Endothelial cell of umbilical vein (primary cell): ENCODE data around the gene TRAK1. TPM values are rescaled to one million over a fixed set of nuclear protein-coding genes. Genes with fewer than 3 reads are reported as not detected.

Experiments used
- BruUV-seq: library from RNA; stranded (reverse); fragments of 400-500 nt; replicated peaks from 2 replicates; lab custom pipeline; 2021; lab: Mats Ljungman, UMichigan
- CTCF ChIA-PET: fragments of 300-600, 350-600 bp; sonication (Branson Sonifier 250); formaldehyde crosslinking; loops from one replicate; lab custom pipeline; 2021; ENCODE audit warnings: antibody characterized with exemption, inconsistent platforms; lab: Charles Lee
- POLR2A ChIA-PET: fragments of 300-600, 350-600 bp; sonication (Branson Sonifier 250); formaldehyde crosslinking; loops from one replicate; lab custom pipeline; 2021; ENCODE audit warnings: antibody characterized with exemption, inconsistent platforms; lab: Charles Lee
- DNase-seq: peaks from one replicate; pipeline ENCODE4 v3.0.0-alpha.2; 2011; ENCODE audit warnings: low read depth, low spot score
- FAIRE-seq: peaks from 2 replicates; lab custom pipeline; 2011; peaks lifted over from hg19 to GRCh38; lab: Jason Lieb, UNC
- H2AFZ ChIP-seq: 2 replicates; pipeline ENCODE4 v1.6.0; 2012; ENCODE audit warnings: low read depth, low read length, control low read depth, inconsistent platforms
- H3K27ac ChIP-seq: 2 replicates; pipeline ENCODE4 v1.5.1; 2011; ENCODE audit warnings: low read depth, mild to moderate bottlenecking, control low read depth, low read length, moderate library complexity; ENCODE audit not compliant: insufficient read depth
- H3K27me3 ChIP-seq, 2 experiments: 2 replicates each; pipeline versions ENCODE4 v1.6.0 to v1.6.1; 2011; ENCODE audit warnings: low read length in 2 of 2, mixed read lengths in 1 of 2; ENCODE audit not compliant: control insufficient read depth in 2 of 2, insufficient read depth in 2 of 2
- H3K36me3 ChIP-seq, 2 experiments: 2 replicates in 1 of 2; 3 replicates in 1 of 2; pipeline ENCODE4 v1.5.1; 2011; ENCODE audit warnings: low read length in 2 of 2, mild to moderate bottlenecking in 1 of 2, moderate library complexity in 1 of 2; ENCODE audit not compliant: control insufficient read depth in 2 of 2, insufficient read depth in 2 of 2; ENCODE audit errors: extremely low read depth in 1 of 2
- H3K4me1 ChIP-seq: 3 replicates; pipeline ENCODE4 v1.5.1; 2011; ENCODE audit warnings: mild to moderate bottlenecking, low read length; ENCODE audit not compliant: control insufficient read depth, insufficient read depth; ENCODE audit errors: extremely low read depth
- H3K4me2 ChIP-seq: 2 replicates; pipeline ENCODE4 v1.6.1; 2011; ENCODE audit warnings: low read length, control low read depth, mixed read lengths; ENCODE audit not compliant: insufficient read depth
- H3K4me3 ChIP-seq, 3 experiments: fragments of 200-600 bp in 1 of 3; sonication (generic), shearing (Covaris generic) in 1 of 3; replicated peaks in 1 of 3; 2 replicates each; pipeline ENCODE4 v1.5.1; 2011 to 2016; ENCODE audit warnings: control low read depth in 3 of 3, low read length in 3 of 3, mild to moderate bottlenecking in 2 of 3, inconsistent platforms in 1 of 3, low read depth in 1 of 3, moderate library complexity in 1 of 3; ENCODE audit not compliant: insufficient read depth in 1 of 3
- H3K79me2 ChIP-seq: 2 replicates; pipeline ENCODE4 v1.6.0; 2012; ENCODE audit warnings: low read length, inconsistent platforms; ENCODE audit not compliant: control insufficient read depth, insufficient read depth
- H3K9ac ChIP-seq: replicated peaks from 2 replicates; pipeline ENCODE3; 2011; ENCODE audit warnings: low read length, control low read depth; ENCODE audit not compliant: insufficient read depth; ENCODE audit errors: extremely low read depth
- H3K9me1 ChIP-seq: replicated peaks from 3 replicates; pipeline ENCODE4 v1.6.0; 2011; ENCODE audit warnings: mild to moderate bottlenecking, low read length; ENCODE audit not compliant: control insufficient read depth, insufficient read depth; ENCODE audit errors: extremely low read depth
- H3K9me3 ChIP-seq: replicated peaks from 2 replicates; pipeline ENCODE4 v1.5.1; 2012; ENCODE audit warnings: low read length, inconsistent platforms; ENCODE audit not compliant: control insufficient read depth, insufficient read depth
- H4K20me1 ChIP-seq: replicated peaks from 2 replicates; pipeline ENCODE3; 2011; ENCODE audit warnings: mild to moderate bottlenecking, low read length; ENCODE audit not compliant: control insufficient read depth, insufficient read depth; ENCODE audit errors: extremely low read depth
- EZH2 ChIP-seq: IDR thresholded peaks from 2 replicates; pipeline ENCODE4 v1.6.1; 2012; ENCODE audit warnings: borderline replicate concordance, low read depth, mild to moderate bottlenecking, moderate library complexity, low read length, inconsistent platforms; ENCODE audit not compliant: severe bottlenecking
- FOS ChIP-seq: IDR thresholded peaks from 2 replicates; pipeline ENCODE4 v1.6.1; 2011; ENCODE audit warnings: mild to moderate bottlenecking, low read length, moderate library complexity, borderline replicate concordance; ENCODE audit not compliant: insufficient read depth
- GATA2 ChIP-seq: IDR thresholded peaks from 2 replicates; pipeline ENCODE4 v1.7.0; 2011; ENCODE audit warnings: low read depth, mild to moderate bottlenecking, moderate library complexity, mixed read lengths, low read length; ENCODE audit not compliant: insufficient read length, insufficient read depth
- JUN ChIP-seq: IDR thresholded peaks from 2 replicates; pipeline ENCODE4 v1.6.1; 2011; ENCODE audit warnings: borderline replicate concordance, low read depth; ENCODE audit not compliant: insufficient read length, insufficient read depth
- MYC ChIP-seq: IDR thresholded peaks from one replicate; pipeline ENCODE4 v1.6.1; 2011; ENCODE audit warnings: mild to moderate bottlenecking, low read depth, low read length
- POLR2A ChIP-seq: IDR thresholded peaks from 2 replicates; pipeline ENCODE4 v1.6.1; 2012; ENCODE audit warnings: low read depth, mild to moderate bottlenecking, control low read depth, low read length
- POLR2AphosphoS5 ChIP-seq: IDR thresholded peaks from 2 replicates; pipeline ENCODE4 v1.6.1; 2012; ENCODE audit warnings: low read depth, mild to moderate bottlenecking, control low read depth, low read length, moderate library complexity; ENCODE audit not compliant: insufficient read depth
- dilution Hi-C: fragments of 300-500 bp; cut with MboI; formaldehyde crosslinking; loops from one replicate; pipeline ENCODE4 v1.15.0; 2019; ENCODE audit warnings: low sequenced_read_pairs; ENCODE audit not compliant: extremely low pct_ligation_motif_present
- intact Hi-C: fragments of 100-400 bp; cut with micrococcal nuclease; formaldehyde crosslinking; loops from one replicate; pipeline ENCODE4 v1.10.0; 2022
- polyA plus RNA-seq, 4 experiments: library from polyadenylated mRNA; depleted of rRNA in 3 of 4; stranded (reverse) in 3 of 4; unstranded in 1 of 4; fragments of >200 nt; gene quantifications; 2 replicates each; pipeline versions ENCODE4 v1.2.1 to v1.2.3, GENCODE V29; 2011 to 2012; ENCODE audit warnings: missing spikeins in 1 of 4
- total RNA-seq: library from RNA; stranded (reverse); gene quantifications from 2 replicates; pipeline ENCODE4 v1.2.3, GENCODE V29; 2021
- TF ChIP-seq, protein P1 (sequence below), 2 donors: IDR thresholded peaks; 1 replicate in 1 of 2; 2 replicates in 1 of 2; pipeline ENCODE4 v1.5.1; 2011; ENCODE audit warnings: low read length in 2 of 2, mild to moderate bottlenecking in 2 of 2, moderate library complexity in 2 of 2, control low read depth in 1 of 2, inconsistent platforms in 1 of 2, low read depth in 1 of 2; ENCODE audit not compliant: insufficient read depth in 1 of 2; ENCODE audit errors: extremely low read depth in 1 of 2
- TF ChIP-seq, protein P2 (sequence below): IDR thresholded peaks from 2 replicates; pipeline ENCODE4 v1.6.1; 2011; ENCODE audit not compliant: insufficient read depth, insufficient read length

Gene TRAK1
- total and polyA plus RNA-seq, 2 donors (not counting 3 experiments of a cell fraction or from before 2014, with no cell fraction given): 38.5 to 59.6 TPM

DNA sequence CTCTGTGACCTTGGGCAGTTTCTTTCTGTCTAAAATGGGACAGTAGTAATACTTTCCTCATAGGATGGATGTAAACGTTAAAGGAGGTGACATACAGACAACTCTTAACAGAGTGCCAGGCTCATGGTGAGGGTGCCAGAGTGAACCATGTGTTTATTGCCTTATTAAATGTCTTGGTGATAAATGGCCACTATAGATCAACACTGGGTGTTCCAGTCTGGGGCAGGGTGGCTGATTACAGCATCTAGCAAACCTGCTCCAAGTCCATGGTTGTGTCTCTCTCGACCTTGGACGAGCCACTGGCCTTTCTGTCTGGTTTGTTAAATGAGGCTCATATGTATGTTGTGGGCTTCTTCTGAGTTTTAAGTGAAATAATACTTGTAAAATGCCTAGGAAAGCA lies 75.1 kb downstream of the TRAK1 start:
- no peak for TF ChIP-seq JUN
- no peak for TF ChIP-seq FOS
- no peak for TF ChIP-seq POLR2AphosphoS5
- TF ChIP-seq, protein P1, sequence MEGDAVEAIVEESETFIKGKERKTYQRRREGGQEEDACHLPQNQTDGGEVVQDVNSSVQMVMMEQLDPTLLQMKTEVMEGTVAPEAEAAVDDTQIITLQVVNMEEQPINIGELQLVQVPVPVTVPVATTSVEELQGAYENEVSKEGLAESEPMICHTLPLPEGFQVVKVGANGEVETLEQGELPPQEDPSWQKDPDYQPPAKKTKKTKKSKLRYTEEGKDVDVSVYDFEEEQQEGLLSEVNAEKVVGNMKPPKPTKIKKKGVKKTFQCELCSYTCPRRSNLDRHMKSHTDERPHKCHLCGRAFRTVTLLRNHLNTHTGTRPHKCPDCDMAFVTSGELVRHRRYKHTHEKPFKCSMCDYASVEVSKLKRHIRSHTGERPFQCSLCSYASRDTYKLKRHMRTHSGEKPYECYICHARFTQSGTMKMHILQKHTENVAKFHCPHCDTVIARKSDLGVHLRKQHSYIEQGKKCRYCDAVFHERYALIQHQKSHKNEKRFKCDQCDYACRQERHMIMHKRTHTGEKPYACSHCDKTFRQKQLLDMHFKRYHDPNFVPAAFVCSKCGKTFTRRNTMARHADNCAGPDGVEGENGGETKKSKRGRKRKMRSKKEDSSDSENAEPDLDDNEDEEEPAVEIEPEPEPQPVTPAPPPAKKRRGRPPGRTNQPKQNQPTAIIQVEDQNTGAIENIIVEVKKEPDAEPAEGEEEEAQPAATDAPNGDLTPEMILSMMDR (IDR thresholded peaks at IDR 0.05; ENCODE audit: extremely low read depth in 1 of 2, insufficient read depth in 1 of 2, low read depth in 1 of 2, low read length in 2 of 2): no peak
- TF ChIP-seq POLR2A: no peak
- no peak for TF ChIP-seq MYC
- TF ChIP-seq GATA2: no peak
- TF ChIP-seq EZH2: no peak
- TF ChIP-seq, protein P2, sequence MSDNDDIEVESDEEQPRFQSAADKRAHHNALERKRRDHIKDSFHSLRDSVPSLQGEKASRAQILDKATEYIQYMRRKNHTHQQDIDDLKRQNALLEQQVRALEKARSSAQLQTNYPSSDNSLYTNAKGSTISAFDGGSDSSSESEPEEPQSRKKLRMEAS: no peak
- Histone ChIP-seq H3K27ac (no peak overlapping the region), H3K9ac (no peak overlapping the region), H3K79me2 (peaks cover 51% of the 10 kb centered on the region), H3K9me1 (no peaks in the 10 kb centered on the region), H3K4me1 (peaks cover 11% of the 10 kb centered on the region), H3K36me3 (no peaks in the 10 kb centered on the region), H2AFZ (no peak overlapping the region), H3K4me3 (no peak overlapping the region), H3K27me3 (no peaks in the 10 kb centered on the region), H3K4me2 (no peak overlapping the region), H4K20me1 (peaks cover 3% of the 10 kb centered on the region), H3K9me3 (no peaks in the 10 kb centered on the region)
- dilution Hi-C loops (no loop called here), intact Hi-C loops (no loop called here)
- DNase-seq (no peak), FAIRE-seq (no peak)
- ChIA-PET CTCF (interaction anchor here (1.4 kb wide), 1 partner anchor 25 kb away, joined by 5 read pairs; no protein-coding TSS in a partner anchor), POLR2A (no interaction called here)
- no TSS peak for BruUV-seq
